ENCODE data around the gene MACROD2. TPM values are rescaled to one million over a fixed set of nuclear protein-coding genes. Genes with fewer than 3 reads are reported as not detected.
"Not testable (repeated sequence)": the region's sequence is repeated elsewhere in the genome, so short reads cannot be mapped to it uniquely, and the experiment has no call there.

Gene MACROD2
- 5.4 TPM for polyA plus RNA-seq
- long read RNA-seq, donor 1, partial matches to known transcripts, result 5 of 11 reads
- long read RNA-seq, donor 1, other reads (novel, unspliced or antisense), result 6 of 11 reads
- long read RNA-seq, donor 2, result 0 reads
- long read RNA-seq, donor 3, partial matches to known transcripts, result 0 of 1 reads
- long read RNA-seq, donor 3, other reads (novel, unspliced or antisense), result 0 of 1 reads
- long read RNA-seq, donor 4, result 0 reads
- long read RNA-seq, donor 5, partial matches to known transcripts, result 5 of 16 reads
- long read RNA-seq, donor 5, other reads (novel, unspliced or antisense), result 11 of 16 reads
- long read RNA-seq, donor 6, result 0 reads
- long read RNA-seq, donor 7, full-length matches to known transcripts, result 2 of 2 reads
- long read RNA-seq, donor 7, partial matches to known transcripts, result 0 of 2 reads
- long read RNA-seq, donor 7, other reads (novel, unspliced or antisense), result 0 of 2 reads
- long read RNA-seq, donor 8, full-length matches to known transcripts, result 2 of 30 reads
- long read RNA-seq, donor 8, partial matches to known transcripts, result 13 of 30 reads
- long read RNA-seq, donor 8, other reads (novel, unspliced or antisense), result 15 of 30 reads
- long read RNA-seq, donor 9, full-length matches to known transcripts, result 2 of 34 reads
- long read RNA-seq, donor 9, partial matches to known transcripts, result 12 of 34 reads
- long read RNA-seq, donor 9, other reads (novel, unspliced or antisense), result 20 of 34 reads
- long read RNA-seq, donor 10, full-length matches to known transcripts, result 2 of 2 reads
- long read RNA-seq, donor 10, partial matches to known transcripts, result 0 of 2 reads
- long read RNA-seq, donor 10, other reads (novel, unspliced or antisense), result 0 of 2 reads
- long read RNA-seq, donor 11, partial matches to known transcripts, result 0 of 2 reads
- long read RNA-seq, donor 11, other reads (novel, unspliced or antisense), result 0 of 2 reads

- peak within 1 kb of the TSS; percentile 63 for H3K27ac ChIP-seq (ENCODE audit: low read length)
- no CpG with 5 or more reads among the region's 61 CpGs for WGBS (ENCODE audit: insufficient coverage, low lambda C conversion rate)
- no peaks in the 10 kb centered on the region for H3K27me3 ChIP-seq (ENCODE audit: control insufficient read depth, insufficient read depth, low read length)
- H3K4me1 ChIP-seq (ENCODE audit: control insufficient read depth, insufficient read depth, low read length), result no peaks in the 10 kb centered on the region
- peak; percentile 95 to 98 for DNase-seq
- no peaks in the 10 kb centered on the region for H3K36me3 ChIP-seq (ENCODE audit: control insufficient read depth, insufficient read depth, low read length)
- peaks cover 9% of the 10 kb centered on the region for H3K9me3 ChIP-seq (ENCODE audit: control insufficient read depth, low read depth, low read length)
- H3K4me3 ChIP-seq (ENCODE audit: low read length), result peak within 1 kb of the TSS; percentile 57
Observed at GRCh38 chr20:13995086-13995665, at the start of gene MACROD2. Gene MACROD2, plus strand, starts transcription at chr20:13995516.

DNA sequence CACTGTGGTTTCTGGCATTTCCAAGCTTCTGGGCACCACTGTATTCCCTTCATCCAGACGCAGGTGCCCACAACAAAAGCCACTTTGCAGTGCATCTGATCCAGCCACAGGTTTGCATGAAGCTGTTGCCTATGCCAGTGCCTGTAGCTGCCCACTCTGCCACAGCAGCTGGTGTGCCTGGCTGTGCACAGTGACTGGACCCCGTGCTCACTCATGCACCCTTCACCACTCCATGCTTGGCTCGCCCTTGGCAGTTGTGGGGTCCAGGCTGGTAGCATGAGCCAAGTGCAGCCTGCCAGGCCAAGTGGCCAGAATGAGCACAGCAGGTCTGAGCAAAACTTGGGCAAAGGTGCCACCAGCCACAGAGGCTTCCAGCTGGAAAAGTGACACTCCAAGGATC, 47.6 kb upstream of the MACROD2 start:
- Histone ChIP-seq H3K4me3 (ENCODE audit: low read length) (no peak overlapping the region), H3K9me3 (ENCODE audit: control insufficient read depth, low read depth, low read length) (peaks cover 2% of the 10 kb centered on the region), H3K27me3 (ENCODE audit: control insufficient read depth, insufficient read depth, low read length) (peaks cover 3% of the 10 kb centered on the region), H3K27ac (ENCODE audit: low read length) (no peak overlapping the region), H3K36me3 (ENCODE audit: control insufficient read depth, insufficient read depth, low read length) (no peaks in the 10 kb centered on the region), H3K4me1 (ENCODE audit: control insufficient read depth, insufficient read depth, low read length) (no peaks in the 10 kb centered on the region)
- DNase-seq, result no peak
- no CpG with 5 or more reads among the region's 3 CpGs for WGBS (ENCODE audit: insufficient coverage, low lambda C conversion rate)

DNA sequence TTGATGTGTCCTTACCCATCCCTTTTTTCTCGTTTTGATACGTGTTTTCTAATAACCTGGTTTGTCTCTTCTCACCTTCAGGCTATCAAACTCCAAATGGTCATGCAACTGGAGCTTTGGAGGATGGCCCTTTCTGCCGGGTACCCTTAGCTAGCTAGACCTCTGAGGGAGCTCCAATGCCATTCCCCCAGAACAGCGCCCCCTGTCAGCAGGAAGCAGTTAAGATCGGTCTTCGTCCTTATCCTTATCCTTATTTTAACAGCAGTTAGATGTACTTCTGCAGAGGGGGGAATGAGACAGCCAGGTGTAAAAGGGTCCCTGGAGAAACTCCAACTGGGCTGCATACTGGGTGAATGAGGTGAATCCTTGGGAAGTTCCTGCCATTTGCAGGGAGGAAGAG, 42.1 kb upstream of the MACROD2 start:
- Histone ChIP-seq H3K9me3 (ENCODE audit: control insufficient read depth, low read depth, low read length) (no peaks in the 10 kb centered on the region), H3K4me1 (ENCODE audit: control insufficient read depth, insufficient read depth, low read length) (no peaks in the 10 kb centered on the region), H3K4me3 (ENCODE audit: low read length) (no peak overlapping the region), H3K27ac (ENCODE audit: low read length) (no peak overlapping the region), H3K36me3 (ENCODE audit: control insufficient read depth, insufficient read depth, low read length) (no peaks in the 10 kb centered on the region), H3K27me3 (ENCODE audit: control insufficient read depth, insufficient read depth, low read length) (no peaks in the 10 kb centered on the region)
- DNase-seq, result no peak
- WGBS (ENCODE audit: insufficient coverage, low lambda C conversion rate), result no CpG with 5 or more reads among the region's 6 CpGs

- Histone ChIP-seq H3K4me1 (ENCODE audit: control insufficient read depth, insufficient read depth, low read length) (no peaks in the 10 kb centered on the region), H3K27me3 (ENCODE audit: control insufficient read depth, insufficient read depth, low read length) (no peaks in the 10 kb centered on the region), H3K9me3 (ENCODE audit: control insufficient read depth, low read depth, low read length) (no peaks in the 10 kb centered on the region), H3K27ac (ENCODE audit: low read length) (no peak overlapping the region), H3K4me3 (ENCODE audit: low read length) (no peak overlapping the region), H3K36me3 (ENCODE audit: control insufficient read depth, insufficient read depth, low read length) (no peaks in the 10 kb centered on the region)
- WGBS (ENCODE audit: insufficient coverage, low lambda C conversion rate), result 79% methylated on average over 2 of the region's 2 CpGs
- DNase-seq, result no peak
Observed at GRCh38 chr20:13960119-13960518, 35.2 kb upstream of the MACROD2 start.

- 100% methylated on average over 1 of the region's 3 CpGs for WGBS (ENCODE audit: insufficient coverage, low lambda C conversion rate)
- Histone ChIP-seq H3K36me3 (ENCODE audit: control insufficient read depth, insufficient read depth, low read length) (no peaks in the 10 kb centered on the region), H3K27me3 (ENCODE audit: control insufficient read depth, insufficient read depth, low read length) (no peaks in the 10 kb centered on the region), H3K27ac (ENCODE audit: low read length) (no peak overlapping the region), H3K9me3 (ENCODE audit: control insufficient read depth, low read depth, low read length) (no peaks in the 10 kb centered on the region), H3K4me3 (ENCODE audit: low read length) (no peak overlapping the region), H3K4me1 (ENCODE audit: control insufficient read depth, insufficient read depth, low read length) (no peaks in the 10 kb centered on the region)
- DNase-seq, result no peak
Observed at GRCh38 chr20:13960525-13960924, 34.8 kb upstream of the MACROD2 start.

- no peaks in the 10 kb centered on the region for H3K27me3 ChIP-seq (ENCODE audit: control insufficient read depth, insufficient read depth, low read length)
- H3K36me3 ChIP-seq (ENCODE audit: control insufficient read depth, insufficient read depth, low read length), result no peaks in the 10 kb centered on the region
- H3K9me3 ChIP-seq (ENCODE audit: control insufficient read depth, low read depth, low read length), result no peaks in the 10 kb centered on the region
- H3K27ac ChIP-seq (ENCODE audit: low read length), result no peak overlapping the region
- 89% methylated on average over 1 of the region's 4 CpGs for WGBS (ENCODE audit: insufficient coverage, low lambda C conversion rate)
- H3K4me3 ChIP-seq (ENCODE audit: low read length), result no peak overlapping the region
- no peak for DNase-seq
- H3K4me1 ChIP-seq (ENCODE audit: control insufficient read depth, insufficient read depth, low read length), result no peaks in the 10 kb centered on the region
Observed at GRCh38 chr20:13984211-13984610, 11.1 kb upstream of the MACROD2 start.

- no peak within 1 kb of the TSS for H3K4me3 ChIP-seq (ENCODE audit: low read length)
- H3K4me1 ChIP-seq (ENCODE audit: control insufficient read depth, insufficient read depth, low read length), result no peaks in the 10 kb centered on the region
- peaks cover 9% of the 10 kb centered on the region for H3K9me3 ChIP-seq (ENCODE audit: control insufficient read depth, low read depth, low read length)
- DNase-seq, result no peak
- no peak within 1 kb of the TSS for H3K27ac ChIP-seq (ENCODE audit: low read length)
- no CpG with 5 or more reads among the region's 5 CpGs for WGBS (ENCODE audit: insufficient coverage, low lambda C conversion rate)
- no peaks in the 10 kb centered on the region for H3K36me3 ChIP-seq (ENCODE audit: control insufficient read depth, insufficient read depth, low read length)
- H3K27me3 ChIP-seq (ENCODE audit: control insufficient read depth, insufficient read depth, low read length), result no peaks in the 10 kb centered on the region
Observed at GRCh38 chr20:13990465-13990864, 4.9 kb upstream of the MACROD2 start, which contains the start of gene SEL1L2. Gene SEL1L2, minus strand, starts transcription at chr20:13990614. Its CDS starts 80 bp downstream, at chr20:13990534.

DNA sequence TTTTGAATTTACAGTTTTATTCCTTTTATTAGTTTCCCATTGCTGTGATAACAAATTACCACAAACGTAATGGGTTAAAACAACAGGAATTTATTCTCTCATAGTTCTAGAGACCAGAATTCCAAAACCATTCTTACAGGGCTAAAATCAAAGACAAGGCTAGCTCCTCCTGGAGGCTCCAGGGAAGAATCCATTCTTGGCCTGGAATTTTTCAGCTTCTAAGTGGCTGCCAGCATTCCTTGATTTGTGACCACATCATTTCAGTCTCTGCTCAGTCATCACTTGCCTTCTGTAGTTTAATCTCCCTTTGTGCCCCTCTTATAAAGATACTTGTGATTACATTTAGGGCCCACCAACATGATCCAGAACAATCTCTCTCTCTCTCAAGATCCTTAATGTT, 4.0 kb upstream of the MACROD2 start:
- Histone ChIP-seq H3K36me3 (ENCODE audit: control insufficient read depth, insufficient read depth, low read length) (no peaks in the 10 kb centered on the region), H3K4me3 (ENCODE audit: low read length) (no peak overlapping the region), H3K9me3 (ENCODE audit: control insufficient read depth, low read depth, low read length) (peaks cover 9% of the 10 kb centered on the region), H3K27me3 (ENCODE audit: control insufficient read depth, insufficient read depth, low read length) (no peaks in the 10 kb centered on the region), H3K4me1 (ENCODE audit: control insufficient read depth, insufficient read depth, low read length) (no peaks in the 10 kb centered on the region), H3K27ac (ENCODE audit: low read length) (no peak overlapping the region)
- DNase-seq, result no peak
- 83% methylated on average over 1 of the region's 1 CpG for WGBS (ENCODE audit: insufficient coverage, low lambda C conversion rate)

GRCh38 chr20:13991955-13992354, 3.4 kb upstream of the MACROD2 start:
- H3K4me3 ChIP-seq (ENCODE audit: low read length); H3K4me1 ChIP-seq (ENCODE audit: control insufficient read depth, insufficient read depth, low read length); H3K9me3 ChIP-seq (ENCODE audit: control insufficient read depth, low read depth, low read length); H3K36me3 ChIP-seq (ENCODE audit: control insufficient read depth, insufficient read depth, low read length); H3K27me3 ChIP-seq (ENCODE audit: control insufficient read depth, insufficient read depth, low read length); H3K27ac ChIP-seq (ENCODE audit: low read length); DNase-seq: not testable (repeated sequence)
- no CpG with 5 or more reads among the region's 5 CpGs for WGBS (ENCODE audit: insufficient coverage, low lambda C conversion rate)

GRCh38 chr20:13995841-13996240, 525 bp downstream of the MACROD2 start:
- peak; percentile 58 to 76 for DNase-seq
- Histone ChIP-seq H3K36me3 (ENCODE audit: control insufficient read depth, insufficient read depth, low read length) (no peaks in the 10 kb centered on the region), H3K4me3 (ENCODE audit: low read length) (peak overlapping the region; percentile 57), H3K9me3 (ENCODE audit: control insufficient read depth, low read depth, low read length) (peaks cover 9% of the 10 kb centered on the region), H3K4me1 (ENCODE audit: control insufficient read depth, insufficient read depth, low read length) (no peaks in the 10 kb centered on the region), H3K27me3 (ENCODE audit: control insufficient read depth, insufficient read depth, low read length) (no peaks in the 10 kb centered on the region), H3K27ac (ENCODE audit: low read length) (peak overlapping the region; percentile 25)
- no CpG with 5 or more reads among the region's 52 CpGs for WGBS (ENCODE audit: insufficient coverage, low lambda C conversion rate)
